Keratinocyte (primary cell): ENCODE data around the gene DGKQ. TPM values are rescaled to one million over a fixed set of nuclear protein-coding genes. Genes with fewer than 3 reads are reported as not detected.

Experiments used
- DNase-seq: peaks from one replicate; pipeline ENCODE4 v3.0.0-alpha.2; 2011; ENCODE audit warnings: low read depth, missing footprints, low spot score
- FAIRE-seq: peaks from 2 replicates; lab custom pipeline; 2011; peaks lifted over from hg19 to GRCh38; lab: Jason Lieb, UNC
- H2AFZ ChIP-seq: 2 replicates; pipeline ENCODE4 v1.6.0; 2012; ENCODE audit warnings: low read length, control low read depth, inconsistent platforms; ENCODE audit not compliant: control insufficient read depth
- H3K27ac ChIP-seq: 2 replicates; pipeline ENCODE4 v1.5.1; 2011; ENCODE audit warnings: low read length; ENCODE audit not compliant: control insufficient read depth, insufficient read depth
- H3K27me3 ChIP-seq: 3 replicates; pipeline ENCODE4 v1.6.0; 2011; ENCODE audit warnings: low read length; ENCODE audit not compliant: control insufficient read depth, insufficient read depth; ENCODE audit errors: extremely low read depth
- H3K36me3 ChIP-seq, 2 experiments: 2 replicates in 1 of 2; 3 replicates in 1 of 2; pipeline ENCODE4 v1.5.1; 2011; ENCODE audit warnings: low read length in 2 of 2, mild to moderate bottlenecking in 1 of 2; ENCODE audit not compliant: control insufficient read depth in 2 of 2, insufficient read depth in 2 of 2; ENCODE audit errors: extremely low read depth in 1 of 2
- H3K4me1 ChIP-seq: 3 replicates; pipeline ENCODE4 v1.5.1; 2011; ENCODE audit warnings: low read length; ENCODE audit not compliant: control insufficient read depth, insufficient read depth; ENCODE audit errors: extremely low read depth
- H3K4me2 ChIP-seq: 3 replicates; pipeline ENCODE4 v1.6.0; 2011; ENCODE audit warnings: low read depth, low read length; ENCODE audit not compliant: control insufficient read depth, insufficient read depth; ENCODE audit errors: extremely low read depth
- H3K4me3 ChIP-seq, 3 experiments: fragments of 200-600 bp in 1 of 3; sonication (generic) in 1 of 3; 2 replicates in 2 of 3; 3 replicates in 1 of 3; pipeline ENCODE4 v1.5.1; 2011 to 2016; ENCODE audit warnings: low read length in 3 of 3, mild to moderate bottlenecking in 3 of 3, control low read depth in 2 of 3, inconsistent platforms in 1 of 3, low read depth in 1 of 3, mixed read lengths in 1 of 3, mixed run types in 1 of 3, moderate library complexity in 1 of 3; ENCODE audit not compliant: control insufficient read depth in 2 of 3, insufficient read depth in 2 of 3; ENCODE audit errors: extremely low read depth in 1 of 3
- H3K79me2 ChIP-seq: 2 replicates; pipeline ENCODE4 v1.6.0; 2012; ENCODE audit warnings: low read length; ENCODE audit not compliant: control insufficient read depth, insufficient read depth
- H3K9ac ChIP-seq: 3 replicates; pipeline ENCODE4 v1.6.0; 2011; ENCODE audit warnings: low read length; ENCODE audit not compliant: control insufficient read depth, insufficient read depth; ENCODE audit errors: extremely low read depth
- H3K9me1 ChIP-seq: 3 replicates; pipeline ENCODE4 v1.6.0; 2011; ENCODE audit warnings: low read length; ENCODE audit not compliant: control insufficient read depth, insufficient read depth; ENCODE audit errors: extremely low read depth
- H3K9me3 ChIP-seq: 2 replicates; pipeline ENCODE4 v1.5.1; 2012; ENCODE audit warnings: low read depth, low read length; ENCODE audit not compliant: control insufficient read depth
- H4K20me1 ChIP-seq: 3 replicates; pipeline ENCODE4 v1.6.0; 2011; ENCODE audit warnings: low read length; ENCODE audit not compliant: control insufficient read depth, insufficient read depth; ENCODE audit errors: extremely low read depth
- CTCF ChIP-seq, 3 experiments: IDR thresholded peaks in 1 of 3; conservative IDR thresholded peaks in 1 of 3; optimal IDR thresholded peaks in 1 of 3; 2 replicates in 2 of 3; 3 replicates in 1 of 3; pipeline versions ENCODE3 to v1.5.1; 2011; ENCODE audit warnings: low read length in 3 of 3, mild to moderate bottlenecking in 3 of 3, moderate library complexity in 2 of 3, control low read depth in 1 of 3, inconsistent platforms in 1 of 3; ENCODE audit not compliant: insufficient read depth in 2 of 3; ENCODE audit errors: extremely low read depth in 1 of 3
- EZH2 ChIP-seq: IDR thresholded peaks from one replicate; pipeline ENCODE4 v1.6.1; 2012; ENCODE audit warnings: inconsistent platforms, mild to moderate bottlenecking, low read length, moderate library complexity
- dilution Hi-C: fragments of 300-500 bp; cut with MboI; formaldehyde crosslinking; loops from one replicate; pipeline ENCODE4 v1.7.0; 2020; ENCODE audit warnings: low sequenced_read_pairs; ENCODE audit not compliant: extremely low pct_ligation_motif_present
- polyA plus RNA-seq, 5 experiments: library from polyadenylated mRNA; depleted of rRNA in 3 of 5; stranded (reverse) in 3 of 5; stranded (forward) in 1 of 5; unstranded in 1 of 5; fragments of >200 nt; gene quantifications; 1 replicate in 1 of 5; 2 replicates in 3 of 5; 3 replicates in 1 of 5; pipeline versions ENCODE4 v1.2.1 to v1.2.3, GENCODE V29; 2011 to 2012; ENCODE audit warnings: missing spikeins in 2 of 5, low read depth in 1 of 5, low replicate concordance in 1 of 5

Gene DGKQ
- polyA plus RNA-seq, 1 donor (not counting 4 experiments of a cell fraction or from before 2014, with no cell fraction given): 5.3 TPM

GRCh38 chr4:995311-996026 lies 22.1 kb upstream of the DGKQ start:
- DNase-seq (no peak), FAIRE-seq (no peak)
- Histone ChIP-seq H3K9me3 (no peaks in the 10 kb centered on the region), H3K27me3 (peaks cover 43% of the 10 kb centered on the region), H4K20me1 (no peaks in the 10 kb centered on the region), H3K36me3 (no peaks in the 10 kb centered on the region), H3K9me1 (no peaks in the 10 kb centered on the region), H3K9ac (no peak overlapping the region), H3K79me2 (no peaks in the 10 kb centered on the region), H3K4me3 (no peak overlapping the region), H2AFZ (no peak overlapping the region), H3K4me1 (no peaks in the 10 kb centered on the region), H3K4me2 (no peak overlapping the region), H3K27ac (no peak overlapping the region)
- TF ChIP-seq CTCF (optimal IDR thresholded peaks at IDR 0.05 in 1 of 3, IDR thresholded peaks at IDR 0.05 in 1 of 3, conservative IDR thresholded peaks at IDR 0.05 in 1 of 3; ENCODE audit: extremely low read depth in 1 of 3, insufficient read depth in 2 of 3, low read length in 3 of 3): no peak
- no peak for TF ChIP-seq EZH2
- dilution Hi-C loops: no loop called here

- Histone ChIP-seq H3K27me3 (peaks cover 24% of the 10 kb centered on the region), H3K79me2 (no peaks in the 10 kb centered on the region), H4K20me1 (no peaks in the 10 kb centered on the region), H3K9me1 (no peaks in the 10 kb centered on the region), H3K4me3 (no peak within 1 kb of the TSS), H2AFZ (no peak within 1 kb of the TSS), H3K9ac (no peak within 1 kb of the TSS), H3K27ac (no peak within 1 kb of the TSS), H3K9me3 (no peaks in the 10 kb centered on the region), H3K36me3 (no peaks in the 10 kb centered on the region), H3K4me1 (no peaks in the 10 kb centered on the region), H3K4me2 (peak within 1 kb of the TSS; percentile 17)
- TF ChIP-seq CTCF (optimal IDR thresholded peaks at IDR 0.05 in 1 of 3, IDR thresholded peaks at IDR 0.05 in 1 of 3, conservative IDR thresholded peaks at IDR 0.05 in 1 of 3; ENCODE audit: extremely low read depth in 1 of 3, insufficient read depth in 2 of 3, low read length in 3 of 3): no peak
- no peak for TF ChIP-seq EZH2
- FAIRE-seq (no peak), DNase-seq (no peak)
- dilution Hi-C loops: no loop called here
Measured at GRCh38 chr4:993111-994029, 20.0 kb upstream of the DGKQ start, which contains the start of gene SLC26A1. Gene SLC26A1, minus strand, starts transcription at chr4:993404. Its CDS starts 1,701 bp downstream, at chr4:991703.
